22Rv1 (cell line): Measurements from ENCODE around the gene TRIM33.

Source experiments
- ZFX ChIP-seq: fragments of 450-650 bp; IDR thresholded peaks from 2 replicates; pipeline ENCODE4 v1.6.1; 2017; ENCODE audit warnings: antibody characterized with exemption, borderline replicate concordance
- TF ChIP-seq, protein P1 (sequence below): fragments of 450-650 bp; IDR thresholded peaks from 2 replicates; pipeline ENCODE4 v1.5.1; 2017; ENCODE audit warnings: mild to moderate bottlenecking

- TF ChIP-seq, protein P1, sequence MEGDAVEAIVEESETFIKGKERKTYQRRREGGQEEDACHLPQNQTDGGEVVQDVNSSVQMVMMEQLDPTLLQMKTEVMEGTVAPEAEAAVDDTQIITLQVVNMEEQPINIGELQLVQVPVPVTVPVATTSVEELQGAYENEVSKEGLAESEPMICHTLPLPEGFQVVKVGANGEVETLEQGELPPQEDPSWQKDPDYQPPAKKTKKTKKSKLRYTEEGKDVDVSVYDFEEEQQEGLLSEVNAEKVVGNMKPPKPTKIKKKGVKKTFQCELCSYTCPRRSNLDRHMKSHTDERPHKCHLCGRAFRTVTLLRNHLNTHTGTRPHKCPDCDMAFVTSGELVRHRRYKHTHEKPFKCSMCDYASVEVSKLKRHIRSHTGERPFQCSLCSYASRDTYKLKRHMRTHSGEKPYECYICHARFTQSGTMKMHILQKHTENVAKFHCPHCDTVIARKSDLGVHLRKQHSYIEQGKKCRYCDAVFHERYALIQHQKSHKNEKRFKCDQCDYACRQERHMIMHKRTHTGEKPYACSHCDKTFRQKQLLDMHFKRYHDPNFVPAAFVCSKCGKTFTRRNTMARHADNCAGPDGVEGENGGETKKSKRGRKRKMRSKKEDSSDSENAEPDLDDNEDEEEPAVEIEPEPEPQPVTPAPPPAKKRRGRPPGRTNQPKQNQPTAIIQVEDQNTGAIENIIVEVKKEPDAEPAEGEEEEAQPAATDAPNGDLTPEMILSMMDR: no peak
- no peak for TF ChIP-seq ZFX
Observed at GRCh38 chr1:114551400-114551799, 40.4 kb upstream of the TRIM33 start.
